ENCODE results near the gene OR2AE1. TPM values are rescaled to one million over a fixed set of nuclear protein-coding genes. Genes with fewer than 3 reads are reported as not detected.

The OR2AE1 gene
- total and polyA plus RNA-seq, 2 of the 13 experiments (the other 11 are each of a cell fraction or from before 2014, with no cell fraction given) = not detected

- no peak for TF ChIP-seq ZNF552 (CRISPR knock-in tag; IDR thresholded peaks at IDR 0.05; ENCODE audit: borderline replicate concordance)
- TF ChIP-seq ZNF136 (CRISPR knock-in tag; IDR thresholded peaks at IDR 0.05; ENCODE audit: low read depth) = 0 out of 2 replicates have a peak, but pooled peaks have one; percentile 13
- no peak for TF ChIP-seq YEATS2 (CRISPR knock-in tag; IDR thresholded peaks at IDR 0.05; ENCODE audit: borderline replicate concordance)
- TF ChIP-seq TIGD3 (CRISPR knock-in tag; IDR thresholded peaks at IDR 0.05; ENCODE audit: borderline replicate concordance) = no peak
- no peak for TF ChIP-seq STAG1 (CRISPR knock-in tag; IDR thresholded peaks at IDR 0.05)
- TF ChIP-seq, protein P1, sequence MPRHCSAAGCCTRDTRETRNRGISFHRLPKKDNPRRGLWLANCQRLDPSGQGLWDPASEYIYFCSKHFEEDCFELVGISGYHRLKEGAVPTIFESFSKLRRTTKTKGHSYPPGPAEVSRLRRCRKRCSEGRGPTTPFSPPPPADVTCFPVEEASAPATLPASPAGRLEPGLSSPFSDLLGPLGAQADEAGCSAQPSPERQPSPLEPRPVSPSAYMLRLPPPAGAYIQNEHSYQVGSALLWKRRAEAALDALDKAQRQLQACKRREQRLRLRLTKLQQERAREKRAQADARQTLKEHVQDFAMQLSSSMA (CRISPR knock-in tag; IDR thresholded peaks at IDR 0.05) = no peak
- TF ChIP-seq MAX (IDR thresholded peaks at IDR 0.05) = no peak
- TF ChIP-seq ZNF101 (CRISPR knock-in tag; IDR thresholded peaks at IDR 0.05; ENCODE audit: borderline replicate concordance, low read depth) = no peak
- TF ChIP-seq KIAA2018 (CRISPR knock-in tag; IDR thresholded peaks at IDR 0.05; ENCODE audit: borderline replicate concordance) = no peak
- TF ChIP-seq NCOA1 (CRISPR knock-in tag; IDR thresholded peaks at IDR 0.05) = 0 out of 2 replicates have a peak, but pooled peaks have one; percentile 66
- TF ChIP-seq EP300 (IDR thresholded peaks at IDR 0.05; ENCODE audit: low read depth in 2 of 2, low read length in 2 of 2) = no peak
- no peak for TF ChIP-seq EP300 (CRISPR knock-in tag; IDR thresholded peaks at IDR 0.05; ENCODE audit: borderline replicate concordance)
- TF ChIP-seq JUNB (CRISPR knock-in tag; IDR thresholded peaks at IDR 0.05; ENCODE audit: borderline replicate concordance) = no peak
- no peak for TF ChIP-seq KAT2B (IDR thresholded peaks at IDR 0.05; ENCODE audit: borderline replicate concordance, low read depth, low read length)
- TF ChIP-seq ZNF124 (CRISPR knock-in tag; IDR thresholded peaks at IDR 0.05) = 0 out of 2 replicates have a peak, but pooled peaks have one; percentile 17
- TF ChIP-seq SCMH1 (CRISPR knock-in tag; IDR thresholded peaks at IDR 0.05; ENCODE audit: borderline replicate concordance) = no peak
- TF ChIP-seq ZBTB8A (CRISPR knock-in tag; IDR thresholded peaks at IDR 0.05; ENCODE audit: borderline replicate concordance, low read depth) = no peak
- TF ChIP-seq GMEB2 (CRISPR knock-in tag; IDR thresholded peaks at IDR 0.05; ENCODE audit: low read depth) = no peak
- no peak for TF ChIP-seq HNRNPL (IDR thresholded peaks at IDR 0.05; ENCODE audit: low read depth, low read length)
Measured at GRCh38 chr7:99919814-99920112, 42.9 kb upstream of the OR2AE1 start (continued).
